Left renal pelvis (tissue), 4 donors: ENCODE data around the gene AP3D1. TPM values are rescaled to one million over a fixed set of nuclear protein-coding genes. Genes with fewer than 3 reads are reported as not detected.

Experiments used
- DNase-seq, 4 donors: peaks; one replicate each; pipeline ENCODE4 v3.0.0-alpha.2; 2013; ENCODE audit warnings: low read depth in 4 of 4, low spot score in 3 of 4
- polyA plus RNA-seq, 4 donors: library from polyadenylated mRNA; unstranded; fragments of 120-200 nt; gene quantifications; one replicate each; pipeline ENCODE4 v1.2.1, GENCODE V29; 2013; ENCODE audit not compliant: insufficient read length in 4 of 4

AP3D1 gene
- polyA plus RNA-seq, 4 donors = 80.3 to 113 (median 98.6) TPM

GRCh38 chr19:2113439-2114211 lies 37.7 kb downstream of the AP3D1 start:
- DNase-seq = no peak

GRCh38 chr19:2112516-2113320 lies 38.6 kb downstream of the AP3D1 start:
- no peak for DNase-seq

DNA sequence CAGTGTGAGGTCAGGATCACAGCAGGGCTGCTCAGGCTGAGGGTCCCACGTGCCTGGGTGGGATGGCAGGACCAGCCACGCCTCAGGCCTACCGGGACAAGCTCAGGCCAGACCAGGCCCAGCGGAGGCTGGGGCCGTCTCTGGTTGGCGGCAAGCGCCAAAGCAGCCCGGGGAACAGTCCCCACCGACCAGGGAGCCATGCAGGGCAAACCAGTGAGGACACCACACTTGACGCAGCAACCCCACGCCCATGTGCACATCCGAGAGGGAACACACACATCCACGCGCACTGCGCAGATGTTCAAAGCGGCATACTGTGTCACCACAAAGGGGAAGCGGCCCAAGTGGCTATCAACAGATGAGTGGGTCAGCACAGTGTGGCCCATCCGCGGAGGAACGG lies 39.5 kb downstream of the AP3D1 start:
- DNase-seq = no peak

- DNase-seq = no peak
Observed at GRCh38 chr19:2111425-2111824, 39.9 kb downstream of the AP3D1 start.

DNA sequence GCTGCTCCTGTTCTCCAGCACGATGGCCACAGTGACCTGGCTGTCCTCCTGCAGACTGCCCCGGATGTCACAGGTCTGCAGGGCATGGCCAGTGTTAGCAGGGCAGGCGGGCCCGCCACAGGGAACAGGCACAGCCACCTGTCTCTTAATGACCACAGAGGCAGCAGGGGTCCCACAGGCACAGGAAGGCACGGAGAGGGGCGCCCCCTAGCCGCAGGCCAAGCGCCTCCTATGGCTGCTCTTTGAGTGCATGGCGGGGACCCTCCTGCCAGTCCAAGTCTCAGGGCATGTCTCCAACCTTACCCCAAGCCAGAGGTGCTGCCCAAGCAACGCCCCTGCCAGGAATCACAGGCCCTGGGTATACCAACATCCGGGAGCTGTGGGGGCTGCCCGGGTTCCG lies 40.5 kb downstream of the AP3D1 start:
- DNase-seq = no peak

- DNase-seq = no peak
Observed at GRCh38 chr19:2109046-2109864, 42.1 kb downstream of the AP3D1 start.

- DNase-seq = no peak
Observed at GRCh38 chr19:2108251-2109016, 42.9 kb downstream of the AP3D1 start.

GRCh38 chr19:2103045-2103707 lies 48.2 kb downstream of the AP3D1 start:
- DNase-seq = no peak

- no peak for DNase-seq
Observed at GRCh38 chr19:2101417-2102335, 49.7 kb downstream of the AP3D1 start.

DNA sequence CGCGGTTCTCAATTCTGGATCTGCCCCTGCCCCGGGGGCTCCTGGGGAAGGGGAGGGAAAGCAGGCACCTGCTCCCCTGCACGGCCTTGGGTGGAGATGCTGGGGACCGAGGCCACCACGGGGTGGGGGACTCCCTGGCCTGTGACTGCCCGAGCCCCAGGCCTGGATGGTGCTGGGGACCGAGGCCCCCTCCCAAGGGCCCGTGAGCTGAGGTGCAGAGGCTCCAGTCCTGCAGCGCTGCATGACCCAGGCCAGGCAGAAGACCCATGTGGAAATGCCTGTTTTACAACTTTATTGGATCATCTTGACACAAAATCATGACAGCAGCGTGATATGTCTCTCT lies 50.7 kb downstream of the AP3D1 start:
- no peak for DNase-seq

DNA sequence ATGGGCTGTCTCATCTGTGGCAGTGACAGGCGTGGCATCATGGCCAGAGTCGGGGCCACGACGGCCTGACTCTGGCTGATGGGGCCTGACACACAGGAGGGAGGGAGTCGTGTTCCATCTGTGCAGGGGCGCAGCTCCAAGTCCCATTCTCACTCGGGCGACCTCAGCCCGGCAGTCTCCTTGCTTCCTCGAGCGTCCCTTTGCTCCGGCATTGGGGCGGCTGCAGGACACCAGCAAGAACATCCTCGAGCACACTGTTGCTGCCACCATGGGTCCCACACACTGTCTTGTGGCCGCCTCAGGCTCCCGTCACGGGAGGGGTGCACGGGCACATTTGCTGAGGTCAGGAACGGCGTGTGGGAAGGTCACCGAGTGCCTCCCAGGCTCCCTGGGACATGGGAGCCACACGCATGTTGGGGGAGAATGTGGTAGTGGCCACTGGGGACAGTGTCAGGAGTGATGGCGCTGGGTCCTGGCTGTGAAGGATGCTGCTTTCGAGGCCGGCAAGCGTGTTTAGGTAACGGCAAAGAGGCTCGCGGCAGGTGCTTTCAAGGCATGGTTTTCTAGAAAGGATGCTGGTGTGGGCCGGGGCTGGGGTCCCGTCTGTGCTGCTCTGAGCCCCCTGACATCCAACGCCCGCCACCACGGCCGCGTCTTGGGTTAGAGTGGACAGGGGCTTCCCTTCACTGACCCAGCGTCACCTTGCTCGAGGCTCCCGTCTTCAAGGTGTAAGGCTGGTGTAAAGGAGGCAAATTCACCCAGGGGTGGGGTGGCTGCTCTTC lies 51.2 kb downstream of the AP3D1 start:
- no peak for DNase-seq

- no peak for DNase-seq
Observed at GRCh38 chr19:2099054-2099501, 52.3 kb downstream of the AP3D1 start.

GRCh38 chr19:2097886-2098327 lies 53.5 kb downstream of the AP3D1 start:
- no peak for DNase-seq

DNA sequence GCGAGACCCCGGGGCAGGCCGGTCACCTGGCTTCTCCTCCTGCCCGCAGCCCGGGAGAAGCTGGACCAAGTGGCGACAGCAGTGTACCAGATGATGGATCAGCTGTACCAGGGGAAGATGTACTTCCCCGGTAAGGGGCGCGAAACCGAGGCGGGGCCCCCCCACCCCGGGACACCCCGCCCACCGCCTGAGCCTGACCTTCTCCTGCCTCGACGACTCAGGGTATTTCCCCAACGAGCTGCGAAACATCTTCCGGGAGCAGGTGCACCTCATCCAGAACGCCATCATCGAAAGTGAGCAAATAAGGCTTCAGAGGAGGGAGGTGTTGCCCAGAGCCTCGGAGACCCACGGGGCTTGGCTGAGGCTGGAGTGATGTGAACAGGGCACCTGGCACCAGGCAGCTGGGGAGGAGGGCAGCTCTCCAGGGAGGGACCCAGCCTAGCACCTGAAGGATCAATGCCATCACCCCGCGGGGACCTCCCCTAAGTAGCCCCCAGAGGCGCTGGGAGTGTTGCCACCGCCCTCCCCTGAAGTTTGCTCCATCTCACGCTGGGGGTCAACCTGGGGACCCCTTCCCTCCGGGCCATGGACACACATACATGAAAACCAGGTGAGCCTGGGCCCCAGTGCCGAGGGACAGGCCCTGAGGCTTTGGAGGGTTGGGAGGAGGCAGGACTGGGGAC lies 54.0 kb downstream of the AP3D1 start:
- DNase-seq = no peak

DNA sequence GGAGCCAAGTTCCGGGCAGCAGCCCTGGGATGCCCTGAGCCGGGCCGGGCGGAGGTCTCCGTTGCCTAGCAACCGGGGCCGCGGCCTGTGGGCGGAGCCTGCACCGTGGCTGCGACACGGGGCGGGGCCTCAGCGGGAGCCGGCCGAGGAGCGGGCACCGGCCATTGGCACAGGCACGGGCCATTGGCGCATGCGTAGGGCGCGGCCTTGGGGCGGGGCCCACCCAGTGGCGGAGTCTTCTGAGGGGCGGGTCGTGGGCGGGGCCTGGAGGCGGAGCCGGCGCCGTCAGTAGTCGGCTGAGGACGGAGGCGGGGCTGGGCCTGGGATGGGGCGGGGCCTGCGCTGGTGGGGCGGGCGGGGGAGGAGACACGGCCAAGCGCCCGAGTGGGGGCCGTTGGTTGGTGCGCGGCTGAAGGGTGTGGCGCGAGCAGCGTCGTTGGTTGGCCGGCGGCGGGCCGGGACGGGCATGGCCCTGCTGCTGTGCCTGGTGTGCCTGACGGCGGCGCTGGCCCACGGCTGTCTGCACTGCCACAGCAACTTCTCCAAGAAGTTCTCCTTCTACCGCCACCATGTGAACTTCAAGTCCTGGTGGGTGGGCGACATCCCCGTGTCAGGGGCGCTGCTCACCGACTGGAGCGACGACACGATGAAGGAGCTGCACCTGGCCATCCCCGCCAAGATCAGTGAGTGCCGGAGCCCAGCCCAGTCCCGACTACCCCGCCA lies 54.7 kb downstream of the AP3D1 start, which contains the start of gene IZUMO4:
Gene IZUMO4, plus strand, starts transcription at position 436 of the 723 bp plus-strand sequence. Its CDS starts 31 bp downstream, at position 467.
- peak; percentile 89 to 97 (median 92) for DNase-seq

DNA sequence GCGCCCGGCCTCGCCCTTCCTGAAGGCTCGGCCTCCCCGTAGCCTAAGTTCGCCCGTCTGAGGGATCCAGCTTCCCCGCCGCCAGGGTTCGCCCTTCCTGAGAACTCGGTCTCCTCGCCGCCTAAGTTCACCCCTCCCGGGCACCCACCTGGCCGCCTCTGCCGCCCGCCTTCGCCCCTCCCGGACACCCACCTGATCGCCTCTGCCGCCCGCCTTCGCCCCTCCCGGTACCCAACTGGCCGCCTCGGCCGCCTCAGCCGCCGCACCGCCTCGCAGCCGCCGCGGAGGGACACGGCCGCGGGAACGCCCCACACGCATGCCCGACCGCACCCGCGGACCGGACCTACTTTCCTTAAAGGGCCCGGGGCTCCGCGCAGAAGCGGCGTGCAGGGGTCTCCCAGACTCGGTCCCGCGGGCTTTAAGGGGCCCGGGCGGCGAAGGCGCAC lies 55.3 kb downstream of the AP3D1 start, which contains the start of gene MOB3A:
Gene MOB3A, minus strand, starts transcription at position 293 of the 446 bp plus-strand sequence. CDS start 17,766 bp downstream, outside the sequence.
- DNase-seq = peak in 2 of 4 donors; percentile 81 to 85
